HT-29 (cell line): Measurements from ENCODE around the gene INTS2. TPM values are rescaled to one million over a fixed set of nuclear protein-coding genes. Genes with fewer than 3 reads are reported as not detected.
"Not testable (repeated sequence)": the region's sequence is repeated elsewhere in the genome, so short reads cannot be mapped to it uniquely, and the experiment has no call there.

Source experiments
- DNase-seq: peaks from one replicate; pipeline ENCODE4 v3.0.0-alpha.2; 2015; ENCODE audit warnings: low spot score
- total RNA-seq: library from RNA; depleted of rRNA; stranded (reverse); fragments of >200 nt; shearing (Covaris generic); gene quantifications from 2 replicates; pipeline ENCODE4 v1.2.3, GENCODE V29; 2014

INTS2 gene
- total RNA-seq, 1 experiment from 2014 or later = 5.3 TPM

- DNase-seq = not testable (repeated sequence)
Observed at GRCh38 chr17:61894310-61894709, 33.5 kb downstream of the INTS2 start.

DNA sequence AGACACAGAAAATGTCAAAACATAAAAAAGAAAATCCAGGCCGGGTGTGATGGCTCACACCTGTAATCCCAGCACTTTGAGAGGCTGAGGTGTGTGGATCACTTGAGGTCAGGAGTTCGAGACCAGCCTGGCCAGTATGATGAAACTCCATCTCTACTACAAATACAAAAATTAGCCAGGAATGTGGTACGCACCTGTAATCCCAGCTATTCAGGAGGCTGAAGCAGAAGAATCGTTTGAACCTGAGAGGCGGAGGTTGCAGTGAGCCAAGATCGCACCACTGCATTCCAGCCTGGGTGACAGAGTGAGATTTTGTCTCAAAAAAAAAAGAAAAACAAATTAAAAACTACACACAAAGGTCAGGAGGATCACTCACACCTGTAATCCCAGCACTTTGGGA lies 40.0 kb downstream of the INTS2 start:
- DNase-seq = not testable (repeated sequence)

DNA sequence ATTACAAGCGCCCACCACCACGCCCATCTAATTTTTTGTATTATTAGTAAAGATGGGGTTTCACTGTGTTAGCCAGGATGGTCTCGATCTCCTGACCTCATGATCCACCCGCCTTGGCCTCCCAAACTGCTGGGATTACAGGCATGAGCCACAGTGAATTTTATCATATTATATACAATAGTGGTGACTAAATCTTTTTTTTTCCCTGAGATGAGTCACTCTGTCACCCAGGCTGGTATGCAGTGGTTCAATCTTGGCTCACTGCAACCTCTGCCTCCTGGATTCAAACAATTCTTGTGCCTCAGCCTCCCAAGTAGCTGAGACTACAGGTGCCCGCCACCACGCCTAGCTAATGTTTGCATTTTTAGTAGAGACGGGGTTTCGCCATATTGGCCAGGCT lies 41.9 kb downstream of the INTS2 start:
- DNase-seq = not testable (repeated sequence)

- DNase-seq = no peak
Observed at GRCh38 chr17:61884864-61885263, 42.9 kb downstream of the INTS2 start.

- no peak for DNase-seq
Observed at GRCh38 chr17:61880589-61881102, 47.1 kb downstream of the INTS2 start.

DNA sequence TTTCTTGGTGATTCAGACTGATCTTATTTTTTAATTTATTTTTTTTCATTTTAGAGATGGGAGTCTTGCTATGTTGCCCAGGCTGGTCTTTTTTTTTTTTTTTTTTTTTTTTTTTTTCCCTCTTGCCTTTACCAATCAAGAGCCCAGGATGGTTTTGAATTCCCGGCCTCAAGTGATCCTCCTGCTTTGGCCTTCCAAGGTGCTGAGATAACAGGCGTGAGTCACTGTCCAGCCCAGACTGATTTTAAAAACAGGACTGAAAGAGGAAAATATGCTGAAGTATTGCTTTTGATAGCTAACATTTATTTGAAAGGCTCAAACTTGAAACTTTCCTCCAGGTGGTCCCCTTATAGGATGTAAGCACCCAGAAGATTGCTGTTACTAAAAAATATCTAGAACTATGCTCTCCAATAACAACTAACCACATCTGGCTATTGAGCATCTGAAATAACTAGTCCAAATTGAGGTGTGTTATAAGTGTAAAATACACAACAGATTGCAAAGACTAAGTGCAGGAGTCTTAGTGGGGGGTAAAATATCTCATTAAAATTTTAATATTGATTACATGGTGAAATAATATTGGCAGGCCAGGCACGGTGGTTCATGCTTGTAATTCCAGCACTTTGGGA lies 48.7 kb downstream of the INTS2 start:
- DNase-seq = no peak

GRCh38 chr17:61878520-61878919 lies 49.3 kb downstream of the INTS2 start:
- DNase-seq = no peak

DNA sequence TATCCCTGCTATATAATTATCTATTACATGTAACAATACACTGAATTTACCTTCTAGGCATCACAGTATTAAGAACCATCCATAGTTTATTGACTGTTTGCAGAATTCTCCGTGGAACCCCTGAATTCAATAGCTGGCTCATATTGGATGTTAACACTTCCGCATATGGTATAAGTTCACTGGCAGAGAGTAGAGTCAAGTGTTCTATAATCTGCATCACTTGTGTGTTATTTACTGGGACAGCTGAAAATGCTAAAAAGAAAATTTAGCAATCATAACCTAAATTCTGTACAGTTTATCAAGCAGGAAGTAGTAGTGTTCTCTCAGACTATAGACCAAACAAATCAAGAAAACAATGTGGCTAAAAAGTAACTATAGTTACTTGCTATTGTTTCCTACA lies 49.9 kb downstream of the INTS2 start:
- no peak for DNase-seq

GRCh38 chr17:61875804-61876203 lies 52.0 kb downstream of the INTS2 start:
- DNase-seq = no peak

DNA sequence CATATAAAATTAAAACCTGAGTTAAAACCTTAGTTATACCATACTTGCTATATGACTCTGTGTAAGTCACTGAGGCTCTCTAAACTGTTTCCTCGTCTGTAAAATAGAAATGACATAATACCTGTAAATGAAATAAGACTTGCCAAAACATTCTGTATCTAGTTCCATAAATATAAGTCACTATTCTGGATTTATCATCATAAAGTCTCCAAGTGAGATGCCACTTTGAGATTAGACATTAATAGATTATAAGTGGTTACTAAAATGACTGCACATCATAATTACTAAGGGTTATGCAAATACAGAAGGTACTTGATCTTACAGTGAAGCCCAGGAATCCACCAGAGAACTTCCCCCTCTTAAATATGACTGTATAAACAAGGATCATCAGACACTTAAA lies 52.5 kb downstream of the INTS2 start:
- DNase-seq = no peak

DNA sequence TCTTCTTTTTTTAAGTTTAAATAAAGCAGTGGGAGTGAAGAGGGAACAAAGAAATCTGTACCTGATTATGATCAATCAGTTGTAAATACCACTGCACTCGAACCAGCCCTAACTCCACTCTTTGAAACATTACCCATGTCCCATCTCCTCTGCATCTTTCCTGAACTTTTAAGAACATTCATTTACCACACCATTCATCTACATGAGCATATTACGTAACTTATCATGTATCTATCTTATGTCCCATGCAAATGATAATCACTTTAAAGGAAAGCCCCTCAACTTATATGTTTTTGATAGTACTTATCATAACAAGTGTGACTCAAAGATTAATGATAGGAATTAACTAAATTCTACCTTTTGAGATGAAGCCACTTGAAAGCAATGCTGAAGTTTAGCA lies 53.7 kb downstream of the INTS2 start:
- DNase-seq = no peak

GRCh38 chr17:61872099-61872498 lies 55.7 kb downstream of the INTS2 start:
- DNase-seq = no peak

GRCh38 chr17:61869138-61869537 lies 58.6 kb downstream of the INTS2 start:
- no peak for DNase-seq

- no peak for DNase-seq
Observed at GRCh38 chr17:61868074-61868473, 59.7 kb downstream of the INTS2 start.

DNA sequence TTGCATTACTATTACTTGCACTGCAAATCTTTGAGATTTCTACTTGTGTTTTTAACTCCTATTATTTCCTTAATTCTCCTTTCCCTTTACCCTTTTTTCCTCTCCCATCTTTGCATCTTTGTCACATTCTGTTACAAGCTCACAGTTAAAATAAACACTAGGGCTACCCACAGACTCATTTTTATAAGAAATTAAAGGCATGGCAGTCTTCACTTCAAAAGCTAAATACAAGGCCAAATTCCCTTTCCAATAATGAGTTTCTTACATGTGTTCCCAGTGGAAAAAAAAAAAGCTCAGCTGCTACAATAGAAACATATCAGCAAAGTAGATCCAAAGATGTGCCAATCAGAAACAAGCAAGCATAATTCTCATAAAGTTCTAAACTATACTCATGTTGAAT lies 60.7 kb downstream of the INTS2 start:
- DNase-seq = no peak

GRCh38 chr17:61863801-61864126 lies 64.0 kb downstream of the INTS2 start:
- DNase-seq = no peak

DNA sequence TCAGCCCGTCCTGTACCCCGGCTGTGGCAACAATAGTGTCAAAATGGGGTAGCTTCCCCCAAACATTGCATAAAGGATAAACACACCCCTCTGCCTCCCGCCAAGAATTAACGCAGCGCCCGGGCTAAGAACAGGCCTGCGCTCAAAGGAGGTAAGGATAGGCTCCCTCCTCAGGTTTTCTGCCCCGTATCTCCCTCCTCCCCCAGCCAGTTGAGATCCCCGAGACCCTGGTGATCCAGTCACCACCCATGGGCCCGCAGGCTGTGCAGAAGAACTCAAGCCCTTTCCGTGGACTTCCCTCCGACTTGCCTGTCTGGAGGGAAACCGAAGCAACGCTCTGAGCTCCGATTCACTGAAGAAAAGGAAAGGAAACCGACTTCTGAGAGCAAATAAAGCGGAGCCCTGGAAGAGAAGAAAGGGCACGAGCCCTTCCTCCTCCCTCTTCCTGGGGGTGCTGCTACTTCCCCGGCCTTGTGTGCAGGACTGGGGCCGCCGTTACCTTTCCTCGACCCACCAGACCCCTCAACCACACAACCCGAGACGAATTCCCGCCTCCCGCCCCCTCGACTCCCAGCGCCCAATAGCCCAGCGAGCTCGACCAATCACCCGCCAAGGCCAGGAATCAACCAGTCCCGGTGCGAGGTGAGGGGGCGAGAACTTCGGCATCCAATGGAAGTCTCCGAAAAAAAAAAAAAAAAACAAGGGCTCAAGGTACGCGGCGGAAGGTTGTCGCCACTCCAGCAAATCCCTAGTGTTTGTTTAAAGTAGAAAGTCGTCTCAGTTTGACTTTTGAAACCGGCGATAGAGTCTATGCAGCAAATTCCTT lies 64.6 kb downstream of the INTS2 start, which contains the start of gene BRIP1:
Gene BRIP1 (minus strand): TSS at position 554 of the 826 bp plus-strand sequence. CDS start 1,989 bp downstream, outside the sequence.
- DNase-seq = peak; percentile 96

DNA sequence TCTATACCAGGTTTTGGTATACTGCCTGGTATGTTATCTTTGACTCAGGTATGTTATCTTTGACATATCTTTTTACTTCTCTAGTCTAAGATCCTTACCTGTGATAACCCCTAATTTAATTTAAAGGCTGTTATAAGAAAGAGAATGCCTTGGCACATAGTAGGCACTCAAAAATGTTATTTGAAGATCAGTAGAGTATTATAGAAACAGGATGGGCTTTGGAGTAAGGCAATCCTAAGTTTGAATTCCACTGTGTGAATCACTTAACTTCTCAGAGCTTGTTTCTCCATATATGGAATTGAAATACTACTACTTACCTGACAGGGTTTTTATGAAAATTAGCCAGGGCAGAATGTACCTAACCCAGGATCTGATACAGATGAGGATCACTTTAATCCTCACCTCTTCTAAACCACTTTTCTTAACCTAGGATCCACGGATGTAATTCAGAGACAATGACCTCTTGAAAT lies 65.6 kb downstream of the INTS2 start:
- peak; percentile 42 for DNase-seq

GRCh38 chr17:61860397-61860796 lies 67.4 kb downstream of the INTS2 start:
- not testable (repeated sequence) for DNase-seq

DNA sequence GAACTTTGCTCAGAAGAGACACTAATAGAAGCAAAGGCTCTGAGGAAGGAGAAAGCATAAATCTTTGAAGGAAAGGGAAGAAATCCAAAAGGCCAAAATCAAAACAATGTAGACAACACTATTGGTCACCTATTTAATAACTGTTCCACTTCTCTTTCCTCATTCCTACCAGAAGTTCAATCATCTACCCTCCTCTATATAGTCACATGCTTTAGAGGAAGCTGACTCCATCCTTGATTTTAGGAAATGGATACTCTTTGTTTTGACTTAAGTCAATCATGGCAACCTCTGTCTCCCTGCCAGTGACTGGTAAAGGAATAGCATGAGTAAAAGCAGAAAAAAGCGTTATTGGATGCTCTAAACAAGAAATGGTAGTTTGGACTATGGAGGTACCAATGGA lies 71.7 kb downstream of the INTS2 start:
- DNase-seq = no peak

DNA sequence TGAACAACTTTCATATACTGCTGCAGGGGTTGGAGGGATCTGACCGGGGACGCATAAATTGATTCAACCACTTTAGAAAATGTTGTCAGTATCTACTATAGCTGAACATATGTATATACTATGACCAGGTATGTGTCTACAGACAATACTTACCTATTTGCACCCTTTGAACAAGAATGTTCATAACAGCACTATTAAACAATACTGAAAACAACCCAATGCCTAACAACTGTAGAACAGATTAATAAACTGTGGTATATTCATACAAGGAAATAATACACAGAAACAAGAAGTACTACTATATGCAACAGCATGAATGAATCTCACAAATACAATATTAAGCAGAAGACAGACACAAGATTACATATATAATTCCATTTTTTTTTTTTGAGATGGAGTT lies 74.9 kb downstream of the INTS2 start:
- DNase-seq = no peak

DNA sequence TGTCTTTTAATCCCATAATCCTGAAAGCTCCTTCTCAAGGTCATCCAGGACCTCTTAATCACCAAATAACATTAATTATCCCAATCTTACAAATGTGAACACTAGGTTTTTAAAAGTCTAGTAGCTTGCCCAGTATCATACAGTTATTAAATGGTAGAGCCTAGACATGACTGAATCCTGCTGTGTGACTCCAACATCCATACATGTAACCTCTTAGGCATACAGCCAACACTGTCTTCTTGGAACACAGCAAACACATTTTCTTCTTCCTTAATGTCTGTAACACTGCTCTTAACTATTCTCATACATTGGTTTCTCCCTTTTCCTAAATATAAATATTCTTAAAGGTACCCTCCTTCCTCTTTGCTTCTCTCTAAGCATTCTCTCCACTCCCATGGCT lies 78.1 kb downstream of the INTS2 start:
- no peak for DNase-seq

GRCh38 chr17:61848896-61849295 lies 78.9 kb downstream of the INTS2 start:
- no peak for DNase-seq
